Measurements from ENCODE around the gene MADCAM1. TPM values are rescaled to one million over a fixed set of nuclear protein-coding genes. Genes with fewer than 3 reads are reported as not detected.

Gene MADCAM1
- total RNA-seq, 1 donor from 2014 or later = 0.53 TPM

DNA sequence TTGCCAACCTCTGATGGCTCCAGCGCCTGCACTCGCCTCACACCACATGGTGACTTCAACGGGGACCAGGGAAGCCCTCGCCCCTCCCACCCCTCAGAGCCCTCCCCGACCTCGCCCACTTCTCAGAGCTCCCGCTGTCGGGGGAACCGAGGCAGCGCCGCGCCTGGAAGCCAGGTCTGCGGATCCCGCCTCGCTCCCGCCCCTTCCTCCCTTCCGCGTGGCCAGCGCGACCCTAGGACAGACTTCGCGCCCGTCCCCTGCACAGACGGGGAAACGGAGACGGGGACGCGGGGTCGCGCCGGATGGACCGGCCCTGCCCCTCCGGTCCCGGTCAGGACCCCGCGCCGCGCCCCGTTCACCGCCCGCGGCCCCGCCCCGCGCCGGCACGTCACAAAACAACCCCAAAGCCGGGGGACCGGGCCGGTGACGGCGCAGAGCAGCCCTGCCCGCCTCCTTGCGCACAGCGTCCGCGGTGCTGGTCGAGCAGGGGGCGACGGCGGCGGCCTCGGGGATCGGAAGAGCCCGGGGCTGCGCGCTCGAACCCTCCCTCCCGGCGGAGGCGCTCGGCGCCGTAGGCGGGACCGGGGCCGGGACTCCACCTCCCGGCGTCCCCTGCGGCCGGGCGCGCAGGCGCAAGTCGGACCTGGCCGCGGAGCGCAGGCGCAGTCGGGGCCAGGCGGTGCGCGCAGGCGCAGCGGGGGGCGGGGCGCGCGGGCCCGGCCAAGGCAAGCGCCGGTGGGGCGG lies 34.9 kb downstream of the MADCAM1 start:
- ATAC-seq = peak; percentile 63
- peak; percentile 91 for DNase-seq (ENCODE audit: low spot score)

DNA sequence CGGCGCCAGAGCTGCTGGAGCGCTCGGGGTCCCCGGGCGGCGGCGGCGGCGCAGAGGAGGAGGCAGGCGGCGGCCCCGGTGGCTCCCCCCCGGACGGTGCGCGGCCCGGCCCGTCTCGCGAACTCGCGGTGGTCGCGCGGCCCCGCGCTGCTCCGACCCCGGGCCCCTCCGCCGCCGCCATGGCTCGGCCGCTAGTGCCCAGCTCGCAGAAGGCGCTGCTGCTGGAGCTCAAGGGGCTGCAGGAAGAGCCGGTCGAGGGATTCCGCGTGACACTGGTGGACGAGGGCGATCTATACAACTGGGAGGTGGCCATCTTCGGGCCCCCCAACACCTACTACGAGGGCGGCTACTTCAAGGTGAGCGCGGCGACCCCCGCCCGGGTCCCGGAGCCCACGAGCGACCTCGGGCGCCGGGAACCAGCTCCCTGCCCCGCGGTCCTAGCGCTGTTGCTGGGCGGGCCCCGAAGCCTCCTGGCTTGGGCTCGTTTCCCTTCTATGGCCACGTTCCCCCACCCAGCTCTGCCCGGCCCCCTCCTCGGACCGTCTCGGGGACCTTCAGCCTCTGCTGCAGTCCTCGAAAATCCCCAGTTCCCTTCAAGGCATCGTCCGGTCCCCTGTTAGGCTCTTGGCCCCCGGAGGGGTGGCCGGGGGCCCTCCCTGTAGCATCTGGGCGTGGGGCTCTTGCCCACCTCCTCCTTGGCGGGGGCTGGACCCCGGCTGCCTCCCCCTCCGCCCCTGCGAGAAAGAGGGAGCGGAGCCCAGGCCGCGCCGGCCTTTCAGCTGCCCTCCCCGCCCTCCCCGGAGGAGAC lies 35.7 kb downstream of the MADCAM1 start, which contains the start of gene CDC34:
Gene CDC34 (plus strand): TSS at position 8 of the 808 bp plus-strand sequence. CDS start 172 bp downstream, at position 180.
- no peak for DNase-seq (ENCODE audit: low spot score)
- ATAC-seq = no peak

DNA sequence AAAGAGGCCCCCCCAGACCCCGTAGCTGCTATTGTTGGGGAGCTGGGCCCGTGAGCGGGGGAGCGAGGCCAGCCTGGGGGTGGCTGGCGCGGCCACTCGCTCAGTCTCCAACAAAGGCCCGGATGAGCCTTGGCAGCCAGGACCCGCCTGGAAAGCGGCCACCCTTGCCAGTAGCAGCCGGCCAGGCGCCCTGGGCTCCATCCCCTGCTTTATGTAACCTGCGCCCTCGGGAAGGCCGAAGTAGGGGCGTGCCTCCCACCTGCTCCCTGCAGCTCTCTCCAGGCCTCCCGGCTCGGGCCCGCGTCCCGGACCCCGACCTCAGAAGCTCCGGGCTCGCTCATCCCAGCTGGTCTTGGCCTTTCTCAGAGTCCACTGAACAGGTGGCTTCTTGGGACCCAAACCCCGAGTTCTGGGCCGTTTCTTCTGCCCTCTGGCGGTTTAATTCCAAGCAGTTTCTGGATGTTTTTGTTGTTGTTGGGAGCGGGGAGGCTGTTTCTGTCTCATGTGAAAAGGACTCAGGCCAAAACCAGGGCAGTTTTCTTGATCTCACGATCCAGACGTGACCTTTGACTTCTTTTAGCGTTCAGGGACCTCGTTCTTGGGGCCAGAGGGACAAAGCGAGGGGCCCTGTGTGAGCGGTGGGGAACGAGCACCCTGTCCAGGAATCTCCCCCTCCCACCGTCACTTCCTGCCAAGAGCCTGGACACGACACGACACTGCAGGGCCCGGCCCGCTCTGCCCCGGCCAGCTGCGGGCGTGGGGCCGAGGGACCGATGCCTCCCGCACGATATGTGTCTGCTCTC lies 36.5 kb downstream of the MADCAM1 start:
- ATAC-seq = peak; percentile 52
- peak; percentile 92 for DNase-seq (ENCODE audit: low spot score)

DNA sequence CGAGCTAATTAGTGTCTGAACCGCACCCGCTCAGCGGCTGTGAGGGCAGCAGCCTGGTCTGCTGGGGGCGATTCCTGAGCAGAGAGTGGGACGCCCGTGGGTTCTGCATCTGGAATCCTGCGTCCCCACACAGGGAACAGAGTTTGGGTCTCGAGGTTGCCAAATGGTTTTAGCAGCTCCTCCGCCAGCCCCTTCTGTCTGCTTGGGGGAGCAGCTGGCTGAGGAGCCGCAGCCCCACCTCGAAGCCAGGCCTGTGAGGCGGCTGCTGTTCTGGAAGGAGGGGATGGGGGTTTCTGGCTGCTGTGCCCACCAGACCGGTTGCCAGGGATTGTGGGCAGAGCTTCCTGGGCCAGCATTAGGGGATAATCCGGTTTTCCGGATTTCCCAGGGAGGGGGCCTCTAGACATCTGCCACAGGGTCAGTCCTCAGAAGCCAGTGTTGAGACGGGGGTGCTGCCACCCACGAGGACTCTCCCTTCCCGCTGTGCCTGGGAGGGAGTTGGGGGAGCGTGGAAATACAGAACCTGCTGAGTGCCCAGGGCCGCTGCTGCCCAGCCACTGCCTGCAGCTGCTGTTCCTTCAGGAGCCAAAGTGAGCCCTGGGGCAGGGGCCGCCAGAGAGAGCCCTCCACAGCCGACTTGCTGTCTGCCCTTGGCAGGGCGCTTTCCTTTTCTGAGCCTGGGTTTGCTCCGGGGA lies 37.2 kb downstream of the MADCAM1 start:
- ATAC-seq (no peak), DNase-seq (ENCODE audit: low spot score) (no peak)

- ATAC-seq = no peak
- DNase-seq (ENCODE audit: low spot score) = no peak
Observed at GRCh38 chr19:534088-534487, 37.8 kb downstream of the MADCAM1 start.

- ATAC-seq (peak; percentile 62), DNase-seq (ENCODE audit: low spot score) (peak; percentile 96)
Observed at GRCh38 chr19:535017-535835, 38.9 kb downstream of the MADCAM1 start.

DNA sequence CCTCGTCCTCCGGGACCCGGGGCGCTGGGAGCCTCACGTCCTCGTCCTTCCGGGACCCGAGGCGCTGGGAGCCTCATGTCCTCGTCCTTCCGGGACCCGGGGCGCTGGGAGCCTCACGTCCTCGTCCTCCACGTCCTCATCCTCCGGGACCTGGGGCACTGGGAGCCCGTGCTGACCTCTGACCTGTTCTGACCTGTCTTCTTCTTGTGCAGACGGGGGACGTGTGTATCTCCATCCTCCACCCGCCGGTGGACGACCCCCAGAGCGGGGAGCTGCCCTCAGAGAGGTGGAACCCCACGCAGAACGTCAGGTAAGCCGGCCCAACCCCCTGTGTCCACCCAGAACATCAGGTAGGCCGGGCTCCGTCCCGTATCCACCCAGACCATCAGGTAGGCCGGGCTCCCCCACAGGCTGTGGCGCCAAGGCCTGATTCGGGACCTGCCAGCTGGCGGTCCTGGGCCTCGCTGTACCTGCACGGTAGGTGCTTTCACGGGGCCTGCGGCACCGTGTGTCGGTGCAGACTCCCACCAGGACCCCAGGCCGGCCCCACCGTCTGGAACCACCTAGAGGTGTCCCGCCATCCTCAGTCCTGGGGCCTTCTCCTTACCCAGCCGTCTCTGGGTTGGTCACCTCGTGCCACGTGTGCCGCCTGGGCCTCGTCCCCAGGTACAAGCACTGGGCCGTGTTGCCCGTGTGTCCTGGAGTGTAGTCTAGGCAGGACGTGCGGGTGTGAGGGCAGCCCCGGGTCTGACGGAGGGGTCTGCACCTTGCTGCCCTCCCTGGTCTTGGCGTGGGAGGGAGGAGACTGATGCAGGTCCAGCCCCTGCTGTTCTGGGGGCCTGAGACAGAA lies 40.0 kb downstream of the MADCAM1 start:
- DNase-seq (ENCODE audit: low spot score) (no peak), ATAC-seq (no peak)

DNA sequence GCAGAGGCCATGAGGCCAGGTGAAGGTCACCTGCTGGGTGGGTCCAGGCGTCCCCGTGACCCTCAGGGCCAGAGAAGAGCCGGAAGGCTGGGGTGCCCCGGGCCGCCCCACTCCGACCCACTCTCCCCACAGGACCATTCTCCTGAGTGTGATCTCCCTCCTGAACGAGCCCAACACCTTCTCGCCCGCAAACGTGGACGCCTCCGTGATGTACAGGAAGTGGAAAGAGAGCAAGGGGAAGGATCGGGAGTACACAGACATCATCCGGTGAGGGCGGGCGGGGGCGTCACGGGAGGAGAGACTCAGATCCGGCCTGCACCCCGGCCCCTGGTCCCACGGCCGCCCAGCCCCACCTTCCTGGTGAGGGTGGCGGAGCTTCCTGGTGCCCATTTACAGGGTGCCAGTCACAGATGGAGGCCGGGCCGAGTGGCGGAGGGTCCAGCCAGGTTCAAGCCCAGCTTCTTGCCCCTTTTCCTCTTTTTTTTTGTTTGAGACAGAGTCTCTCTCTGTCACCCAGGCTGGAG lies 40.7 kb downstream of the MADCAM1 start:
- ATAC-seq (no peak), DNase-seq (ENCODE audit: low spot score) (no peak)

DNA sequence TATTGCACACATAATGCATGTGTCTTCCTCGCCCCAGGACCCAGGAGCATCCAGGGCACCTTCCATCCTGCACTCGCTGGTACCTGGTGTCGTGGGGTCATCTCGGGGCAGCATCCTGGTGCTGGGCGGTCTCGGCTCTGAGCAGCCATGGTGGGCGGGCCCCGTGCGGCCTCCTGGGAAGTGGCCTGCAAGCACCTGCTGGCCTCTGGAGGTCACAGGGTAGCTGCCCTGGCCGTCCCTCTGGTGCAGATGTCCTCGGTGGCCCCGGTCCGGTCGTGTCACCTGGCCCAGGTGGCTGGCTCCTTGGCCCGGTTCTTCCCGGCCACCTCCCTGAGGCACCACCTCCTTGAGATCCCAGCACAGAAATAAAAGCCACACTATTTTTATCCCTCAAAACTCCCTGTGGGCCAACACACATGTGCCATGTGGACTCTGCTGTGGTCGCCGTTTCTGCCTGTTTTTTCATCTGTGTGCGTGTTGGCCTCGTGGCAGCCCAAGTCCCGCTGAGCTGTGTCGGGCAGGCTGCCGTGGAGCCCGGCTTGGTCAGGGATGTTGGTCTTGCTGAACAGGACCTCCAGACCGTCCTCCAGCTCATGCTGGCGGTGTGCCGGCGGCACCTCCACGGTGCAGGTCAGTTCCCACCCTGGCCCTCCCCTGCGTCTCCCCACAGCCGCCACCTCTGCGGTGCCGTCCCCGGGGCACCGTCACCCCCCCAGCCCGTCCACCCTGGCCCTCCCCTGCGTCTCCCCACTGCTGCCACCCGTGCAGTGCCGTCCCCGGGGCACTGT lies 42.5 kb downstream of the MADCAM1 start:
- DNase-seq (ENCODE audit: low spot score) = no peak

DNA sequence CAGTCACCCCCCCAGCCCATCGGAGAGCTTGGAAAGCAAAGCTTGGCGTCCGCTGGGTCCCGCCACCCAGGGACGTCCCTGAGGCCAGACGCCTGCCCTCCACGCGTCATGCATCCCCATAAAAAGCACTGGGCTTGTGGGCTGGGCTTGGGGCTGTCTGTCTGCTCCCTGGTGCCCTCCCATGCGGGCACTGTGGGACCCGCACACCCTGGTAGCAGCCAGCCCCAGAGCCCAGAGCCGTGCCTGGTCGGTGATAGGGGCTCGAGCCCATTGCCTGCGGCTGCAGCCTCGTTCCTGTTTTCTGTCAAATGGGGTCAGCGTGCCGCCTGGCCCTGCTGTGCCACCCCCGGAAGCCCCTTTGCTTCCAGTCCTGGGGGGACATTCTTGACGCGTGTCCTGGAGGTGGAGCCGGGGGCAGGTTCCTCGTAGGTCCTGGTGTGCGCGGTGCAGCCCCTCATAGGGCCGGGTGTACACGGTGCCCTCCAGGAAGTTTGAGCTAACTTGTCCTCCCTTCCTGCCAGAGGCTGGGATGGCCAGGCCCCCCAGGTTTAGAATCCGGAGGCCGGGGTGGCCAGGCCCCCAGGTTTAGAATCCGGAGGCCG lies 43.2 kb downstream of the MADCAM1 start:
- ATAC-seq (no peak), DNase-seq (ENCODE audit: low spot score) (no peak)

More for the DNA sequence above, 42.5 kb downstream of the MADCAM1 start:
- no peak for ATAC-seq

- DNase-seq (ENCODE audit: low spot score) (no peak), ATAC-seq (no peak)
Observed at GRCh38 chr19:540867-541637, 44.8 kb downstream of the MADCAM1 start.

- DNase-seq (ENCODE audit: low spot score) (no peak), ATAC-seq (no peak)
Observed at GRCh38 chr19:541699-542098, 45.4 kb downstream of the MADCAM1 start.

DNA sequence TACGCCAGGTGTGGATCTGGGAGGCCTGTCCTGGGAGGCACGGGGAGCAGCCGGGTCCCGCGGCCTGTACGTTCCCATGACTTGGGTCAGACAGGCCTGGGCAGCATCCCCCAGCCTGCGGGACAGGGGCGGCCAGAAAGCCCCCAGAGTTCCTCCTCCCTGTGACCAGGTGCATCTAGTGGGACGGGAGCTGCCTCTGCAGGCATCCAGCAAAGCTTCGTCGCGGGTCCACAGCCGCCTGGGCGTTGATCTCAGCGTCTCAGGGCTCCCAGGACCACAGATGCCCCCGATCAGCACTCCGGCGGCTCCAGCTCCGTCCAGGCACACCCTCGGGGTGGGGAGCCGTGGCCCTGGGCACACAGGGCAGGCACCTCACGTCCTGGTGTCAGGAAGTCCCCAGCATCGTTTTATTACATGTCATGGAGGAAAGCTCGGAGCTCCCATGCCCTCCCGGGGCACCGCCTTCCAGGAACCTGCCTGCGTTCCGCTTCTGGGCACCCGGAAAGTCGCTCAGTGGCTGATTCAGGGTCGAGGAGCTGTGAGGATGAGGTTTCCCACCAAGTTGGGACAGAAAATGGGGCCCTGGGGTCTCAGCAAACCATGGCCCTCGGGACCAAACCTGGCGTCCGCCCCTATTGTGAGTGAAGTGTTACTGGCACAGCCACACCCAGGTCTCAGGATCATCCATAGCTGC lies 46.0 kb downstream of the MADCAM1 start:
- peak; percentile 4 for ATAC-seq
- DNase-seq (ENCODE audit: low spot score) = no peak

DNA sequence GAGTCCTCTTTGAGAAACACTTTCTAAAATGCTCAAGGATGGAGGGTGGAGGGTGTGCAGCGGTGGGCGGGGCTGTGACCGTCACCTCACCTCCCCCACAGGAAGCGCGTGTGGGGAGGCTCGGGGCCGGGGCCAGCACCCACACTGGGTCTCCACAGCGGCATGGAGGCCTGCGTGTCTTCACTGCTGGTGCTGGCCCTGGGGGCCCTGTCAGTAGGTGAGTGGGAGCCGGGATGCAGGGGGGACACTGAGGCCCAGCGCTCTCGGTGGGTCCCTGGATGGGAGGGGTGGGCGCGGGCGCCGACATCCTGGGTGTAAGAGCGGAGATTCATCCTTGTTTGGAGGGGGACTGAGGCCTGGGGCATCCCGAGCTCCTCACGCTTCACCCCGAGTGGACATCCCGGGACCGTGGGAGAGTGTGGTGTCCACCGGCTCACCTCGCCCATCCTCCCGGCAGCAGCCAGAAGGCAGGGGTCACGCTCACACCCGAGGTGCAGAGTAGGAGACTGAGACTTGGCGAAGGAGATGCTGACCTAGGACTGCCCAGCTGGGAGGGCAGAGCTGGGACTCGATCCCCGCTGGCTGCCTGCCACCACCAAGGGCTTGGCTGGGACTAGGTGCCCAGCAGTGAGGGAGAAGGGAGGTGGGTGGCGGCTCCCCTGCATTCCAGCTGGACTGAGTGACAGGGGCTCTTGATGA lies 47.8 kb downstream of the MADCAM1 start, which contains the start of gene GZMM:
Gene GZMM (plus strand): TSS at position 144 of the 699 bp plus-strand sequence. CDS start 19 bp downstream, at position 163.
- no peak for DNase-seq (ENCODE audit: low spot score)
- ATAC-seq = peak; percentile 42

- DNase-seq (ENCODE audit: low spot score) (no peak), ATAC-seq (no peak)
Observed at GRCh38 chr19:547117-547516, 50.8 kb downstream of the MADCAM1 start.

All from left lobe of liver (tissue), 2 donors.